Liver (tissue), 9 donors: ENCODE measurements around the gene ABHD5. TPM values are rescaled to one million over a fixed set of nuclear protein-coding genes. Genes with fewer than 3 reads are reported as not detected.

Experiments
- DNase-seq: peaks from one replicate; pipeline ENCODE4 v3.0.0-alpha.2; 2017; ENCODE audit warnings: low spot score
- H3K27ac ChIP-seq, 2 donors: one replicate each; pipeline ENCODE4 v1.7.0; 2013; ENCODE audit warnings: inconsistent platforms in 2 of 2, low read length in 2 of 2, control low read depth in 1 of 2, low read depth in 1 of 2, mild to moderate bottlenecking in 1 of 2
- H3K27me3 ChIP-seq, 4 donors: one replicate each; pipeline versions ENCODE4 v1.6.1 to v1.7.0; 2013; ENCODE audit warnings: low read length in 3 of 4, inconsistent platforms in 1 of 4, mild to moderate bottlenecking in 1 of 4, moderate library complexity in 1 of 4; ENCODE audit not compliant: control insufficient read depth in 4 of 4, insufficient read depth in 4 of 4
- H3K36me3 ChIP-seq, 4 donors: one replicate each; pipeline versions ENCODE4 v1.6.1 to v1.7.0; 2013; ENCODE audit warnings: low read length in 3 of 4, mild to moderate bottlenecking in 3 of 4, low read depth in 1 of 4, moderate library complexity in 1 of 4; ENCODE audit not compliant: control insufficient read depth in 4 of 4, insufficient read depth in 3 of 4
- H3K4me1 ChIP-seq, 4 donors: one replicate each; pipeline versions ENCODE4 v1.6.1 to v1.7.0; 2013; ENCODE audit warnings: low read length in 3 of 4, mild to moderate bottlenecking in 3 of 4, moderate library complexity in 1 of 4; ENCODE audit not compliant: control insufficient read depth in 4 of 4, insufficient read depth in 4 of 4
- H3K4me3 ChIP-seq, 3 donors: one replicate each; pipeline versions ENCODE4 v1.6.1 to v1.7.0; 2013; ENCODE audit warnings: low read length in 3 of 3, control low read depth in 1 of 3, low read depth in 1 of 3, mild to moderate bottlenecking in 1 of 3
- H3K9ac ChIP-seq, 2 donors: one replicate each; pipeline ENCODE4 v1.7.0; 2013; ENCODE audit warnings: low read length in 2 of 2, mild to moderate bottlenecking in 2 of 2, moderate library complexity in 2 of 2, control low read depth in 1 of 2, low read depth in 1 of 2
- H3K9me3 ChIP-seq, 4 donors: one replicate each; pipeline versions ENCODE4 v1.6.1 to v1.7.0; 2013; ENCODE audit warnings: low read length in 3 of 4; ENCODE audit not compliant: control insufficient read depth in 4 of 4
- ATF3 ChIP-seq: IDR thresholded peaks from 2 replicates; pipeline ENCODE4 v1.6.1; 2016; ENCODE audit warnings: antibody characterized with exemption
- CTCF ChIP-seq: fragments of 150-350 bp; IDR thresholded peaks from 2 replicates; pipeline ENCODE4 v1.5.1; 2017; ENCODE audit warnings: improper control_type of control experiment, low read depth, low read length; ENCODE audit not compliant: missing input control
- EGR1 ChIP-seq, 2 donors: IDR thresholded peaks; 2 replicates each; pipeline ENCODE4 v1.6.1; 2016 to 2018; ENCODE audit warnings: antibody characterized with exemption in 2 of 2, low read depth in 2 of 2
- FOXA1 ChIP-seq: IDR thresholded peaks from 2 replicates; pipeline ENCODE4 v1.6.1; 2016; ENCODE audit warnings: antibody characterized with exemption
- FOXA2 ChIP-seq: IDR thresholded peaks from 2 replicates; pipeline ENCODE4 v1.6.1; 2016; ENCODE audit warnings: antibody characterized with exemption
- GABPA ChIP-seq, 2 donors: IDR thresholded peaks in 1 of 2; conservative IDR thresholded peaks in 1 of 2; 2 replicates each; pipeline ENCODE4 v1.6.1; 2016; ENCODE audit warnings: antibody characterized with exemption in 2 of 2, mild to moderate bottlenecking in 1 of 2, moderate library complexity in 1 of 2
- HNF4A ChIP-seq, 2 donors: conservative IDR thresholded peaks; 2 replicates each; pipeline ENCODE4 v1.6.1; 2016; ENCODE audit warnings: antibody characterized with exemption in 2 of 2, mild to moderate bottlenecking in 2 of 2
- HNF4G ChIP-seq: IDR thresholded peaks from 2 replicates; pipeline ENCODE4 v1.6.1; 2016; ENCODE audit warnings: antibody characterized with exemption
- JUND ChIP-seq, 2 donors: IDR thresholded peaks; 2 replicates each; pipeline ENCODE4 v1.6.1; 2016; ENCODE audit warnings: antibody characterized with exemption in 2 of 2
- MAX ChIP-seq: IDR thresholded peaks from 2 replicates; pipeline ENCODE4 v1.6.1; 2016; ENCODE audit warnings: antibody characterized with exemption
- RAD21 ChIP-seq, 2 donors: IDR thresholded peaks; 2 replicates each; pipeline ENCODE4 v1.6.1; 2016; ENCODE audit warnings: antibody characterized with exemption in 2 of 2, mild to moderate bottlenecking in 2 of 2
- RXRA ChIP-seq, 2 donors: IDR thresholded peaks; 2 replicates each; pipeline ENCODE4 v1.6.1; 2017 to 2018; ENCODE audit warnings: antibody characterized with exemption in 2 of 2, mild to moderate bottlenecking in 1 of 2
- SP1 ChIP-seq: IDR thresholded peaks from 2 replicates; pipeline ENCODE4 v1.6.1; 2018; ENCODE audit warnings: antibody characterized with exemption, mild to moderate bottlenecking
- TAF1 ChIP-seq: conservative IDR thresholded peaks from 2 replicates; pipeline ENCODE4 v1.6.1; 2016; ENCODE audit warnings: antibody characterized with exemption, mild to moderate bottlenecking
- YY1 ChIP-seq: IDR thresholded peaks from 2 replicates; pipeline ENCODE4 v1.6.1; 2016; ENCODE audit warnings: antibody characterized with exemption, mild to moderate bottlenecking
- ZBTB33 ChIP-seq: IDR thresholded peaks from 2 replicates; pipeline ENCODE4 v1.6.1; 2016; ENCODE audit warnings: antibody characterized with exemption
- WGBS: extraction: QIAGEN DNeasy Blood & Tissue Kit; methylation state at CpG from one replicate; pipeline ENCODE4 v1.1.7; 2013; 5-methylcytosine and 5-hydroxymethylcytosine counted together
- polyA plus RNA-seq, 2 donors: library from polyadenylated mRNA; stranded (reverse) in 1 of 2; unstranded in 1 of 2; fragments of 200-250 nt in 1 of 2; fragments of >200 nt in 1 of 2; fragmentation: Nextera tagmentation in 1 of 2; extraction: Ambion mirVana in 1 of 2; gene quantifications; one replicate each; pipeline versions ENCODE4 v1.2.1 to v1.2.3, GENCODE V29; 2013 to 2015
- total RNA-seq, 2 donors: library from RNA; depleted of rRNA; stranded (reverse); fragments of >200 nt; gene quantifications; one replicate each; pipeline ENCODE4 v1.2.3, GENCODE V29; 2014
- donor health status: healthy.
- donor health status: healthy.
- donor health status: healthy.
- donor health status: healthy.
- donor health status: healthy.

The ABHD5 gene
- total and polyA plus RNA-seq, 4 donors, result 9.2 to 25.8 (median 16.1) TPM

- TF ChIP-seq MAX, result no peak
- TF ChIP-seq TAF1, result no peak
Observed at GRCh38 chr3:43728947-43729346, 38.2 kb downstream of the ABHD5 start (continued).

GRCh38 chr3:43729707-43730414 lies 39.1 kb downstream of the ABHD5 start:
- TF ChIP-seq ZBTB33, result no peak
- TF ChIP-seq GABPA (IDR thresholded peaks at IDR 0.05 in 1 of 2, conservative IDR thresholded peaks at IDR 0.05 in 1 of 2), result no peak
- TF ChIP-seq JUND (IDR thresholded peaks at IDR 0.05), result no peak
- TF ChIP-seq FOXA1, result no peak
- no peak for TF ChIP-seq SP1
- no peak for TF ChIP-seq YY1
- no peak for TF ChIP-seq HNF4A (conservative IDR thresholded peaks at IDR 0.05)
- no peak for TF ChIP-seq CTCF
- TF ChIP-seq RAD21 (IDR thresholded peaks at IDR 0.05), result no peak
- no peak for TF ChIP-seq ATF3
- TF ChIP-seq HNF4G, result no peak
- no peak for TF ChIP-seq FOXA2
- TF ChIP-seq TAF1, result no peak
- TF ChIP-seq EGR1 (IDR thresholded peaks at IDR 0.05; ENCODE audit: low read depth in 2 of 2), result no peak
- no peak for TF ChIP-seq MAX
- TF ChIP-seq RXRA (IDR thresholded peaks at IDR 0.05), result no peak
- WGBS, result 89% methylated on average over 1 of the region's 1 CpG
- Histone ChIP-seq H3K4me1 (no peaks in the 10 kb centered on the region), H3K9me3 (no peaks in the 10 kb centered on the region), H3K4me3 (no peak overlapping the region), H3K9ac (no peak overlapping the region), H3K27me3 (no peaks in the 10 kb centered on the region), H3K36me3 (peaks cover 0 to 5% (median 1%) of the 10 kb centered on the region in 4 donors), H3K27ac (no peak overlapping the region)
- no peak for DNase-seq
